Measurements from ENCODE around the gene DYTN. TPM values are rescaled to one million over a fixed set of nuclear protein-coding genes. Genes with fewer than 3 reads are reported as not detected.

Gene DYTN
- total RNA-seq, 1 donor from 2014 or later = not detected

DNA sequence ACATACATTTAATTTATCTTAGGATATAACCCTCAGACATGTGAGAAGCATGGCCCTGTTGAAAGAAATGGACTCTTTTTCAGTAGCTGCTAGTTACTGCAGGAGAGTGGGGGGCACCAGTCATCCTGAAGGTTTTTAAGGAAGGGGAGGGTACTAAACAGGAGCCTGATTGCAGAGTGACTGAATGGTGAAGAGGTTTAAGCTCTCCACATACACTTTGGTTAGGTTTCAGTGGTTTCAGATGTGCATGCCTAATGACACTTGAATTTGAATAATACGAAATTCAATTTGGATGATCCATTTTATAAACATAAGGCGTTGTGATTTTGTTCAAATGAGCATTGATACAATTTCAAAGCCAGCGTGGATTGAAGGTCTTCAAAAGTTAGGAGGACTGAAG lies 86.9 kb downstream of the DYTN start:
- intact Hi-C loops (cut with DNase I) = no loop called here
- no peak overlapping the region for H3K27ac ChIP-seq
- TF ChIP-seq CTCF (IDR thresholded peaks at IDR 0.05) = no peak

DNA sequence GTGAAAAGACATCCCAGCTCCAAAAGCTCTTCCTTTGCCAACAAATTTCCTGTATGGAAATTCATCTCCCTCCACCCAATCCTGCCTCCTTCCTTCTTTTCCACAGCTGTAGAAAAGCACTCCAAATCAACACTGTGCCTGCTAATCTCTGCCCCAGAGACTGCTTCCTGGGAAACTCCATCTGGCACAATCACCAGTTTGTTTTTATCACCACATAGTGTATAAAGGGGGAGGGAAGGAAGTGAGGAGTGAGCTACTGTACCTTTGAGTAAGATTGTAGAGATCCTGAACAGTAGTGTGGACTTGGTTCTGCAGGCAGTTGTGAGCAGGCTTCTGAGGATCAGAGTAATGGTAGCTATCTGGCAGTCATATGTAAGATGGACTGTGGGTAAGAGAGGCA lies 90.6 kb downstream of the DYTN start:
- Histone ChIP-seq H3K4me3 (no peak overlapping the region), H3K27ac (no peak overlapping the region), H3K4me1 (no peaks in the 10 kb centered on the region), H3K27me3 (no peaks in the 10 kb centered on the region), H3K9me3 (no peaks in the 10 kb centered on the region), H3K36me3 (no peaks in the 10 kb centered on the region)
- no peak for DNase-seq (ENCODE audit: low spot score in 2 of 2)
- TF ChIP-seq CTCF (IDR thresholded peaks at IDR 0.05) = no peak
- intact Hi-C loops (cut with DNase I) = no loop called here

More for the DNA sequence above, 86.9 kb downstream of the DYTN start:
- H3K27me3 ChIP-seq = no peaks in the 10 kb centered on the region
- no peak for DNase-seq (ENCODE audit: low spot score in 2 of 2)
- no peaks in the 10 kb centered on the region for H3K4me1 ChIP-seq
- no peaks in the 10 kb centered on the region for H3K9me3 ChIP-seq
- no peak overlapping the region for H3K4me3 ChIP-seq
- no peaks in the 10 kb centered on the region for H3K36me3 ChIP-seq

DNA sequence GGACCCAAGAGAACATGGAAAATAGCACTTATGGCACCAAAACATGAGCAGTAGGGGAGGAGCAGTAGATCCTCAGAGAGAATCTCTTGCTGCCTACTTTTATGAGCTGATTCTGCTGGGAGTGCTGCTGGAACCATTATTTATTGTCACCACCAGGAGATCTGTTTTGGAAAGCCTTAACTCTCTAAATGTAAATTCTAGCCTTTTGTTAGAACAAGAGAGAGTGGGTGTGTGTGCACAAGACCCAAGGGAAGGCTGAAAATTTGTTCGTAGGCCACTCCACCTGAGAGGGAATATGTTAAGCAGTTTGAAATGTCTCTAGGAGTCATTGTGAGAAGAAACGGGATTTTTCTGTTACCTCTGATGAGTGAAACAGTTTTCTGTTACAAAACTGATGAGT lies 92.1 kb downstream of the DYTN start:
- Histone ChIP-seq H3K27ac (no peak overlapping the region), H3K27me3 (no peaks in the 10 kb centered on the region), H3K4me1 (no peaks in the 10 kb centered on the region), H3K4me3 (no peak overlapping the region), H3K9me3 (no peaks in the 10 kb centered on the region), H3K36me3 (no peaks in the 10 kb centered on the region)
- intact Hi-C loops (cut with DNase I) = no loop called here
- no peak for TF ChIP-seq CTCF (IDR thresholded peaks at IDR 0.05)
- no peak for DNase-seq (ENCODE audit: low spot score in 2 of 2)

GRCh38 chr2:206619011-206619410 lies 99.2 kb downstream of the DYTN start:
- no peak overlapping the region for H3K4me3 ChIP-seq
- TF ChIP-seq CTCF (IDR thresholded peaks at IDR 0.05) = no peak
- no peaks in the 10 kb centered on the region for H3K4me1 ChIP-seq
- no peaks in the 10 kb centered on the region for H3K36me3 ChIP-seq
- H3K27ac ChIP-seq = no peak overlapping the region
- intact Hi-C loops (cut with DNase I) = no loop called here
- H3K27me3 ChIP-seq = no peaks in the 10 kb centered on the region
- no peaks in the 10 kb centered on the region for H3K9me3 ChIP-seq
- DNase-seq (ENCODE audit: low spot score in 2 of 2) = no peak

- Histone ChIP-seq H3K27ac (no peak overlapping the region), H3K9me3 (no peaks in the 10 kb centered on the region), H3K4me1 (no peaks in the 10 kb centered on the region), H3K27me3 (no peaks in the 10 kb centered on the region), H3K4me3 (no peak overlapping the region), H3K36me3 (no peaks in the 10 kb centered on the region)
- DNase-seq (ENCODE audit: low spot score in 2 of 2) = no peak
- TF ChIP-seq CTCF (IDR thresholded peaks at IDR 0.05) = no peak
- intact Hi-C loops (cut with DNase I) = no loop called here
Observed at GRCh38 chr2:206616151-206616550, 102.0 kb downstream of the DYTN start.

- Histone ChIP-seq H3K4me1 (no peaks in the 10 kb centered on the region), H3K36me3 (no peaks in the 10 kb centered on the region), H3K27ac (no peak overlapping the region), H3K27me3 (no peaks in the 10 kb centered on the region), H3K9me3 (no peaks in the 10 kb centered on the region), H3K4me3 (no peak overlapping the region)
- intact Hi-C loops (cut with DNase I) = no loop called here
- no peak for DNase-seq (ENCODE audit: low spot score in 2 of 2)
- no peak for TF ChIP-seq CTCF (IDR thresholded peaks at IDR 0.05)
Observed at GRCh38 chr2:206615417-206616089, 102.6 kb downstream of the DYTN start.

Data from ascending aorta (tissue), 2 donors.